GM21723 (cell line): ENCODE data around the gene PABPC1L.
A peak's percentile ranks its signal among the peaks of the same experiment; 100 is the strongest.

Experiments
- ATAC-seq: cut with Tn5 transposase; IDR thresholded peaks from one replicate; pipeline ENCODE4 v1.9.1; 2021; ENCODE audit warnings: mild to moderate bottlenecking, moderate library complexity; ENCODE audit not compliant: unreplicated experiment

The PABPC1L gene

GRCh38 chr20:44942264-44942973, 32.6 kb downstream of the PABPC1L start:
- ATAC-seq, result no peak

GRCh38 chr20:44943828-44944227, 34.0 kb downstream of the PABPC1L start:
- ATAC-seq, result no peak

GRCh38 chr20:44945261-44945660, 35.4 kb downstream of the PABPC1L start:
- ATAC-seq, result no peak

- ATAC-seq, result no peak
These were observed 36.5 kb downstream of the PABPC1L start for GRCh38 chr20:44946271-44946852.

GRCh38 chr20:44948107-44948506, 38.2 kb downstream of the PABPC1L start:
- ATAC-seq, result no peak

- no peak for ATAC-seq
These were observed 38.7 kb downstream of the PABPC1L start for GRCh38 chr20:44948513-44948912.

GRCh38 chr20:44950368-44950767, 40.5 kb downstream of the PABPC1L start:
- ATAC-seq, result no peak

GRCh38 chr20:44952731-44953130, 42.9 kb downstream of the PABPC1L start:
- no peak for ATAC-seq

GRCh38 chr20:44954211-44954610, 44.4 kb downstream of the PABPC1L start:
- ATAC-seq, result no peak

GRCh38 chr20:44955270-44955669, 45.4 kb downstream of the PABPC1L start:
- ATAC-seq, result no peak

GRCh38 chr20:44956410-44956809, 46.5 kb downstream of the PABPC1L start:
- no peak for ATAC-seq

GRCh38 chr20:44958276-44958675, 48.4 kb downstream of the PABPC1L start:
- ATAC-seq, result no peak

- no peak for ATAC-seq
These were observed 49.3 kb downstream of the PABPC1L start for GRCh38 chr20:44959082-44959637.

- ATAC-seq, result peak; percentile 24
These were observed 49.8 kb downstream of the PABPC1L start for GRCh38 chr20:44959638-44960102.

GRCh38 chr20:44960103-44960852, 50.4 kb downstream of the PABPC1L start, which contains the start of gene TOMM34:
Gene TOMM34 (minus strand): TSS chr20:44960397. CDS start chr20:44960333, 64 bp downstream.
- peak; percentile 90 for ATAC-seq

- no peak for ATAC-seq
These were observed 51.4 kb downstream of the PABPC1L start for GRCh38 chr20:44961011-44961869.

- no peak for ATAC-seq
These were observed 52.0 kb downstream of the PABPC1L start for GRCh38 chr20:44961870-44962267.

GRCh38 chr20:44962483-44962882, 52.6 kb downstream of the PABPC1L start:
- no peak for ATAC-seq

- ATAC-seq, result no peak
These were observed 53.7 kb downstream of the PABPC1L start for GRCh38 chr20:44963325-44964215.

GRCh38 chr20:44965651-44966029, 55.8 kb downstream of the PABPC1L start:
- ATAC-seq, result no peak
